ENCODE measurements around the gene INPP1. TPM values are rescaled to one million over a fixed set of nuclear protein-coding genes. Genes with fewer than 3 reads are reported as not detected.

Gene INPP1
- total and polyA plus RNA-seq, 4 donors = 18.5 to 43.1 (median 35.7) TPM

GRCh38 chr2:190338453-190338852 lies 4.9 kb upstream of the INPP1 start:
- intact Hi-C loops (cut with DNase I) = no loop called here
- Histone ChIP-seq H3K27me3 (ENCODE audit: control insufficient read depth in 1 of 2, insufficient read depth in 2 of 2, low read length in 1 of 2) (no peaks in the 10 kb centered on the region), H3K27ac (ENCODE audit: low read depth in 1 of 2, low read length in 2 of 2) (no peak overlapping the region), H3K9me3 (ENCODE audit: control insufficient read depth, low read length) (no peaks in the 10 kb centered on the region), H3K36me3 (ENCODE audit: control insufficient read depth in 1 of 2, insufficient read depth in 2 of 2, low read length in 1 of 2) (no peaks in the 10 kb centered on the region), H3K4me1 (ENCODE audit: control insufficient read depth in 1 of 2, insufficient read depth in 2 of 2, low read length in 2 of 2) (peaks cover 0 to under 1% of the 10 kb centered on the region in 2 donors), H3K4me3 (ENCODE audit: low read length in 2 of 2) (no peak overlapping the region)
- DNase-seq (no peak), ATAC-seq (ENCODE audit: low FRiP score) (no peak)
- WGBS, 2 donors = 79 to 92% methylated on average over 1 of the region's 1 CpG

GRCh38 chr2:190339394-190339793 lies 4.0 kb upstream of the INPP1 start:
- Histone ChIP-seq H3K4me3 (ENCODE audit: low read length in 2 of 2) (no peak overlapping the region), H3K36me3 (ENCODE audit: control insufficient read depth in 1 of 2, insufficient read depth in 2 of 2, low read length in 1 of 2) (no peaks in the 10 kb centered on the region), H3K4me1 (ENCODE audit: control insufficient read depth in 1 of 2, insufficient read depth in 2 of 2, low read length in 2 of 2) (no peaks in the 10 kb centered on the region), H3K9me3 (ENCODE audit: control insufficient read depth, low read length) (no peaks in the 10 kb centered on the region), H3K27ac (ENCODE audit: low read depth in 1 of 2, low read length in 2 of 2) (no peak overlapping the region), H3K27me3 (ENCODE audit: control insufficient read depth in 1 of 2, insufficient read depth in 2 of 2, low read length in 1 of 2) (no peaks in the 10 kb centered on the region)
- no peak for ATAC-seq (ENCODE audit: low FRiP score)
- WGBS, 2 donors = 59 to 74% methylated on average over 1 of the region's 1 CpG
- DNase-seq = no peak
- intact Hi-C loops (cut with DNase I) = no loop called here

GRCh38 chr2:190340369-190340768 lies 3.0 kb upstream of the INPP1 start:
- no peak for ATAC-seq (ENCODE audit: low FRiP score)

GRCh38 chr2:190342611-190343010 lies 778 bp upstream of the INPP1 start:
- Histone ChIP-seq H3K4me1 (ENCODE audit: control insufficient read depth in 1 of 2, insufficient read depth in 2 of 2, low read length in 2 of 2) (no peaks in the 10 kb centered on the region), H3K27me3 (ENCODE audit: control insufficient read depth in 1 of 2, insufficient read depth in 2 of 2, low read length in 1 of 2) (no peaks in the 10 kb centered on the region), H3K27ac (ENCODE audit: low read depth in 1 of 2, low read length in 2 of 2) (peak overlapping the region; percentile 39 to 60), H3K36me3 (ENCODE audit: control insufficient read depth in 1 of 2, insufficient read depth in 2 of 2, low read length in 1 of 2) (no peaks in the 10 kb centered on the region), H3K9me3 (ENCODE audit: control insufficient read depth, low read length) (no peaks in the 10 kb centered on the region), H3K4me3 (ENCODE audit: low read length in 2 of 2) (no peak overlapping the region)
- intact Hi-C loops (cut with DNase I) = no loop called here
- DNase-seq (no peak), ATAC-seq (ENCODE audit: low FRiP score) (no peak)
- 59 to 62% methylated on average over 4 of the region's 4 CpGs for WGBS, 2 donors

More at GRCh38 chr2:190340369-190340768, 3.0 kb upstream of the INPP1 start:
- no peak overlapping the region for H3K4me3 ChIP-seq (ENCODE audit: low read length in 2 of 2)
- H3K9me3 ChIP-seq (ENCODE audit: control insufficient read depth, low read length) = no peaks in the 10 kb centered on the region
- H3K27ac ChIP-seq (ENCODE audit: low read depth in 1 of 2, low read length in 2 of 2) = no peak overlapping the region
- no peak for DNase-seq
- intact Hi-C loops (cut with DNase I) = no loop called here
- no peaks in the 10 kb centered on the region for H3K4me1 ChIP-seq (ENCODE audit: control insufficient read depth in 1 of 2, insufficient read depth in 2 of 2, low read length in 2 of 2)
- H3K27me3 ChIP-seq (ENCODE audit: control insufficient read depth in 1 of 2, insufficient read depth in 2 of 2, low read length in 1 of 2) = no peaks in the 10 kb centered on the region
- WGBS, 2 donors = 47 to 57% methylated on average over 2 of the region's 2 CpGs
- H3K36me3 ChIP-seq (ENCODE audit: control insufficient read depth in 1 of 2, insufficient read depth in 2 of 2, low read length in 1 of 2) = no peaks in the 10 kb centered on the region

GRCh38 chr2:190343089-190343535 lies 277 bp upstream of the INPP1 start:
- Histone ChIP-seq H3K27me3 (ENCODE audit: control insufficient read depth in 1 of 2, insufficient read depth in 2 of 2, low read length in 1 of 2) (no peaks in the 10 kb centered on the region), H3K9me3 (ENCODE audit: control insufficient read depth, low read length) (no peaks in the 10 kb centered on the region), H3K27ac (ENCODE audit: low read depth in 1 of 2, low read length in 2 of 2) (peak overlapping the region; percentile 48 to 71), H3K36me3 (ENCODE audit: control insufficient read depth in 1 of 2, insufficient read depth in 2 of 2, low read length in 1 of 2) (no peaks in the 10 kb centered on the region), H3K4me3 (ENCODE audit: low read length in 2 of 2) (peak overlapping the region in 1 of 2 donors; percentile 64), H3K4me1 (ENCODE audit: control insufficient read depth in 1 of 2, insufficient read depth in 2 of 2, low read length in 2 of 2) (no peaks in the 10 kb centered on the region)
- intact Hi-C loops (cut with DNase I) = no loop called here
- 38% methylated on average over 10 of the region's 10 CpGs for WGBS, 2 donors
- no peak for ATAC-seq (ENCODE audit: low FRiP score)
- no peak for DNase-seq

- 27 to 29% methylated on average over 7 of the region's 7 CpGs for WGBS, 2 donors
- intact Hi-C loops (cut with DNase I) = no loop called here
- DNase-seq = no peak
These were observed 963 bp downstream of the INPP1 start for GRCh38 chr2:190344276-190344827.

GRCh38 chr2:190350371-190350770 lies 7.0 kb downstream of the INPP1 start:
- intact Hi-C loops (cut with DNase I) = no loop called here
- no peaks in the 10 kb centered on the region for H3K27me3 ChIP-seq (ENCODE audit: control insufficient read depth in 1 of 2, insufficient read depth in 2 of 2, low read length in 1 of 2)
- H3K27ac ChIP-seq (ENCODE audit: low read depth in 1 of 2, low read length in 2 of 2) = no peak overlapping the region
- no peaks in the 10 kb centered on the region for H3K9me3 ChIP-seq (ENCODE audit: control insufficient read depth, low read length)
- DNase-seq = no peak
- H3K4me1 ChIP-seq (ENCODE audit: control insufficient read depth in 1 of 2, insufficient read depth in 2 of 2, low read length in 2 of 2) = no peaks in the 10 kb centered on the region
- no peak overlapping the region for H3K4me3 ChIP-seq (ENCODE audit: low read length in 2 of 2)
- H3K36me3 ChIP-seq (ENCODE audit: control insufficient read depth in 1 of 2, insufficient read depth in 2 of 2, low read length in 1 of 2) = no peaks in the 10 kb centered on the region
- ATAC-seq (ENCODE audit: low FRiP score) = no peak

More at GRCh38 chr2:190344276-190344827, 963 bp downstream of the INPP1 start:
- H3K27ac ChIP-seq (ENCODE audit: low read depth in 1 of 2, low read length in 2 of 2) = peak overlapping the region; percentile 48 to 71
- no peaks in the 10 kb centered on the region for H3K36me3 ChIP-seq (ENCODE audit: control insufficient read depth in 1 of 2, insufficient read depth in 2 of 2, low read length in 1 of 2)
- no peaks in the 10 kb centered on the region for H3K9me3 ChIP-seq (ENCODE audit: control insufficient read depth, low read length)
- no peaks in the 10 kb centered on the region for H3K27me3 ChIP-seq (ENCODE audit: control insufficient read depth in 1 of 2, insufficient read depth in 2 of 2, low read length in 1 of 2)
- H3K4me1 ChIP-seq (ENCODE audit: control insufficient read depth in 1 of 2, insufficient read depth in 2 of 2, low read length in 2 of 2) = no peaks in the 10 kb centered on the region
- peak; percentile 67 for ATAC-seq (ENCODE audit: low FRiP score)
- H3K4me3 ChIP-seq (ENCODE audit: low read length in 2 of 2) = peak overlapping the region; percentile 16 to 64

- ATAC-seq (ENCODE audit: low FRiP score) = no peak
- no peak overlapping the region for H3K4me3 ChIP-seq (ENCODE audit: low read length in 2 of 2)
- no peaks in the 10 kb centered on the region for H3K4me1 ChIP-seq (ENCODE audit: control insufficient read depth in 1 of 2, insufficient read depth in 2 of 2, low read length in 2 of 2)
- intact Hi-C loops (cut with DNase I) = no loop called here
- H3K36me3 ChIP-seq (ENCODE audit: control insufficient read depth in 1 of 2, insufficient read depth in 2 of 2, low read length in 1 of 2) = no peaks in the 10 kb centered on the region
- WGBS, 2 donors = 91% methylated on average over 3 of the region's 3 CpGs
- H3K27me3 ChIP-seq (ENCODE audit: control insufficient read depth in 1 of 2, insufficient read depth in 2 of 2, low read length in 1 of 2) = no peaks in the 10 kb centered on the region
- H3K27ac ChIP-seq (ENCODE audit: low read depth in 1 of 2, low read length in 2 of 2) = no peak overlapping the region
- no peaks in the 10 kb centered on the region for H3K9me3 ChIP-seq (ENCODE audit: control insufficient read depth, low read length)
- DNase-seq = no peak
These were observed 8.6 kb downstream of the INPP1 start for GRCh38 chr2:190351955-190352354.

- 81 to 82% methylated on average over 8 of the region's 8 CpGs for WGBS, 2 donors
- ATAC-seq (ENCODE audit: low FRiP score) = peak; percentile 58
These were observed 9.5 kb downstream of the INPP1 start for GRCh38 chr2:190352668-190353536.

More at GRCh38 chr2:190352668-190353536, 9.5 kb downstream of the INPP1 start:
- DNase-seq = no peak
- Histone ChIP-seq H3K4me3 (ENCODE audit: low read length in 2 of 2) (no peak overlapping the region), H3K4me1 (ENCODE audit: control insufficient read depth in 1 of 2, insufficient read depth in 2 of 2, low read length in 2 of 2) (no peaks in the 10 kb centered on the region), H3K27ac (ENCODE audit: low read depth in 1 of 2, low read length in 2 of 2) (no peak overlapping the region), H3K27me3 (ENCODE audit: control insufficient read depth in 1 of 2, insufficient read depth in 2 of 2, low read length in 1 of 2) (no peaks in the 10 kb centered on the region), H3K9me3 (ENCODE audit: control insufficient read depth, low read length) (no peaks in the 10 kb centered on the region), H3K36me3 (ENCODE audit: control insufficient read depth in 1 of 2, insufficient read depth in 2 of 2, low read length in 1 of 2) (no peaks in the 10 kb centered on the region)
- intact Hi-C loops (cut with DNase I) = no loop called here

Measured in aorta (tissue), 5 donors.